Naive thymus-derived CD4-positive, alpha-beta T cell (primary cell): ENCODE results near the gene MYBPH. TPM values are rescaled to one million over a fixed set of nuclear protein-coding genes. Genes with fewer than 3 reads are reported as not detected.

Experiments used
- ATAC-seq: fragments of 150-1000 bp; cut with Tn5 transposase; 2 replicates; pipeline ENCODE4 v1.10.0; 2021; ENCODE audit warnings: mild to moderate bottlenecking, moderate library complexity
- CTCF ChIA-PET: fragments of 350-600 bp; sonication (Branson Sonifier 250); formaldehyde crosslinking; loops from one replicate; lab custom pipeline; 2021; ENCODE audit warnings: antibody characterized with exemption; lab: Charles Lee
- POLR2A ChIA-PET: fragments of 350-600 bp; sonication (Branson Sonifier 250); formaldehyde crosslinking; loops from one replicate; lab custom pipeline; 2021; ENCODE audit warnings: antibody characterized with exemption, inconsistent platforms; lab: Charles Lee
- DNase-seq, 9 donors: peaks; one replicate each; pipeline versions ENCODE4 v3.0.0 to v3.0.0-alpha.2; 2020 to 2022; ENCODE audit warnings: mixed read lengths in 1 of 9
- H3K27ac ChIP-seq: one replicate; pipeline ENCODE4 v1.7.0; 2013; ENCODE audit warnings: mild to moderate bottlenecking, low read depth, low read length, moderate library complexity
- H3K27me3 ChIP-seq, 2 donors: one replicate each; pipeline ENCODE4 v1.7.0; 2013; ENCODE audit warnings: low read length in 2 of 2, mild to moderate bottlenecking in 2 of 2, moderate library complexity in 2 of 2; ENCODE audit not compliant: control insufficient read depth in 2 of 2, insufficient read depth in 2 of 2
- H3K36me3 ChIP-seq, 3 experiments: 1 replicate in 2 of 3; 2 replicates in 1 of 3; pipeline ENCODE4 v1.7.0; 2013; ENCODE audit warnings: low read length in 3 of 3, mild to moderate bottlenecking in 3 of 3, moderate library complexity in 1 of 3; ENCODE audit not compliant: insufficient read depth in 3 of 3, control insufficient read depth in 2 of 3
- H3K4me1 ChIP-seq, 2 donors: one replicate each; pipeline ENCODE4 v1.7.0; 2013; ENCODE audit warnings: low read length in 2 of 2, mild to moderate bottlenecking in 2 of 2, moderate library complexity in 1 of 2; ENCODE audit not compliant: control insufficient read depth in 2 of 2, insufficient read depth in 2 of 2
- H3K4me3 ChIP-seq: 2 replicates; pipeline ENCODE4 v1.7.0; 2013; ENCODE audit warnings: mild to moderate bottlenecking, low read length
- H3K9me3 ChIP-seq, 3 experiments: 1 replicate in 2 of 3; 2 replicates in 1 of 3; pipeline ENCODE4 v1.7.0; 2013; ENCODE audit warnings: low read length in 3 of 3; ENCODE audit not compliant: control insufficient read depth in 2 of 3
- H3K27ac Mint-ChIP-seq, 9 donors: one replicate each; pipeline ENCODE4 v1.8.0; 2020 to 2022; ENCODE audit warnings: mixed read lengths in 9 of 9, mild to moderate bottlenecking in 8 of 9, moderate library complexity in 5 of 9, inconsistent platforms in 2 of 9
- H3K27me3 Mint-ChIP-seq, 5 donors: one replicate each; pipeline ENCODE4 v1.8.0; 2021 to 2022; ENCODE audit warnings: mixed read lengths in 5 of 5, mild to moderate bottlenecking in 1 of 5
- H3K36me3 Mint-ChIP-seq, 5 donors: one replicate each; pipeline ENCODE4 v1.8.0; 2020 to 2022; ENCODE audit warnings: mixed read lengths in 5 of 5, mild to moderate bottlenecking in 3 of 5, inconsistent platforms in 1 of 5
- H3K4me1 Mint-ChIP-seq, 7 donors: one replicate each; pipeline ENCODE4 v1.8.0; 2020 to 2022; ENCODE audit warnings: mixed read lengths in 7 of 7, mild to moderate bottlenecking in 3 of 7, inconsistent platforms in 1 of 7
- H3K4me3 Mint-ChIP-seq, 10 donors: one replicate each; pipeline ENCODE4 v1.8.0; 2020 to 2022; ENCODE audit warnings: mild to moderate bottlenecking in 10 of 10, mixed read lengths in 10 of 10, moderate library complexity in 6 of 10, inconsistent platforms in 2 of 10
- H3K9me3 Mint-ChIP-seq, 11 donors: one replicate each; pipeline ENCODE4 v1.8.0; 2020 to 2022; ENCODE audit warnings: mixed read lengths in 11 of 11, mild to moderate bottlenecking in 4 of 11, inconsistent platforms in 1 of 11, moderate library complexity in 1 of 11
- intact Hi-C, 2 donors: fragments of 100-400 bp; cut with micrococcal nuclease; formaldehyde crosslinking; loops; one replicate each; pipeline ENCODE4 v1.15.1; 2023
- polyA plus RNA-seq, 2 donors: library from polyadenylated mRNA; unstranded; fragments of 300-500 nt; fragmentation: Illumina TruSeq; gene quantifications; one replicate each; pipeline ENCODE4 v1.2.3, GENCODE V29; 2021
- total RNA-seq, 6 experiments: library from RNA in 5 of 6; stranded (reverse) in 5 of 6; gene quantifications; 1 replicate in 5 of 6; 2 replicates in 1 of 6; pipeline ENCODE4 v1.2.3 and lab custom pipeline; 2021 to 2026

The MYBPH gene
- total and polyA plus RNA-seq, 7 experiments from 2014 or later: not detected

- Histone ChIP-seq H3K27ac (no peak overlapping the region), H3K4me1 (no peaks in the 10 kb centered on the region), H3K36me3 (no peaks in the 10 kb centered on the region), H3K27me3 (no peaks in the 10 kb centered on the region), H3K4me3 (no peak overlapping the region), H3K9me3 (no peaks in the 10 kb centered on the region)
- no peak overlapping the region for H3K27ac Mint-ChIP-seq
- no peak overlapping the region for H3K4me3 Mint-ChIP-seq
- H3K27me3 Mint-ChIP-seq: peaks cover 0 to 31% (median 0%) of the 10 kb centered on the region in 5 donors
- no peak for ATAC-seq
- ChIA-PET CTCF (interaction anchor here (1.7 kb wide), 1 partner anchor 172 kb away, joined by 4 read pairs; no protein-coding TSS in a partner anchor), POLR2A (no interaction called here)
- no peak for DNase-seq
- H3K36me3 Mint-ChIP-seq: no peaks in the 10 kb centered on the region
- no peaks in the 10 kb centered on the region for H3K9me3 Mint-ChIP-seq
- peaks cover 0 to 6% (median 3%) of the 10 kb centered on the region in 7 donors for H3K4me1 Mint-ChIP-seq
- intact Hi-C loops: no loop called here
Observed at GRCh38 chr1:203210988-203211387, 35.4 kb upstream of the MYBPH start.

GRCh38 chr1:203210350-203210749 is 34.7 kb upstream of the MYBPH start:
- Mint-ChIP-seq H3K4me3 (no peak overlapping the region), H3K27me3 (peaks cover 0 to 31% (median 0%) of the 10 kb centered on the region in 5 donors), H3K36me3 (no peaks in the 10 kb centered on the region), H3K4me1 (peaks cover 0 to 6% (median 3%) of the 10 kb centered on the region in 7 donors), H3K27ac (no peak overlapping the region), H3K9me3 (no peaks in the 10 kb centered on the region)
- H3K4me3 ChIP-seq: no peak overlapping the region
- intact Hi-C loops: no loop called here
- H3K4me1 ChIP-seq: no peaks in the 10 kb centered on the region
- no peak overlapping the region for H3K27ac ChIP-seq
- DNase-seq (no peak), ATAC-seq (no peak)
- ChIA-PET CTCF (no interaction called here), POLR2A (no interaction called here)
- H3K36me3 ChIP-seq: no peaks in the 10 kb centered on the region
- no peaks in the 10 kb centered on the region for H3K27me3 ChIP-seq
- no peaks in the 10 kb centered on the region for H3K9me3 ChIP-seq

- Mint-ChIP-seq H3K27me3 (peaks cover 0 to 30% (median 0%) of the 10 kb centered on the region in 5 donors), H3K27ac (no peak overlapping the region), H3K9me3 (no peaks in the 10 kb centered on the region), H3K36me3 (no peaks in the 10 kb centered on the region), H3K4me1 (no peaks in the 10 kb centered on the region), H3K4me3 (no peak overlapping the region)
- no peak for DNase-seq
- CTCF ChIA-PET: interaction anchor here (0.6 to 1.2 kb wide), 2 partner anchors 9 to 35 kb away, joined by 4 to 5 read pairs; no protein-coding TSS in a partner anchor
- POLR2A ChIA-PET: no interaction called here
- no peak overlapping the region for H3K4me3 ChIP-seq
- no peaks in the 10 kb centered on the region for H3K4me1 ChIP-seq
- intact Hi-C loops: no loop called here
- no peak overlapping the region for H3K27ac ChIP-seq
- no peaks in the 10 kb centered on the region for H3K36me3 ChIP-seq
- H3K27me3 ChIP-seq: no peaks in the 10 kb centered on the region
- ATAC-seq: no peak
- no peaks in the 10 kb centered on the region for H3K9me3 ChIP-seq
Observed at GRCh38 chr1:203208181-203208580, 32.6 kb upstream of the MYBPH start.

DNA sequence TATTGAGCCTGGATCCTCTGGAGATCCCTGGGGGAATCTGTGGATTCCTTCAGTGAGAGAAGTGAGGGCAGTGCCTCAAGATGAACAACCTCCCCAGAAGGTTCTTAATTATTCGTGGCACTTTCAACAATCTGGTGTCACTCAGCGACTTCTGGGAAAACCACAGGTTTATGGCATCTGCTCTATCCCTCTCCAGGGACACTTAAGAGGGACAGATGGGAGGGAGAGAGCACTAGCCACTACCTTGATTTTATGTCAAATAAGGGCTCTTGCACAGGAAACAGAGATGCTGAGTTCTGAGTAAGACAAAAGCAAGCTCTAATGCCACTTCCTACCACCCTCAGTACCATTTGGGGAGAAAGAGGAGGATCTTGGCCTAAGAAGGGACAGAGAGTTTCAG is 32.1 kb upstream of the MYBPH start:
- Mint-ChIP-seq H3K9me3 (no peaks in the 10 kb centered on the region), H3K36me3 (no peaks in the 10 kb centered on the region), H3K27me3 (peaks cover 0 to 27% (median 0%) of the 10 kb centered on the region in 5 donors), H3K27ac (no peak overlapping the region), H3K4me3 (no peak overlapping the region), H3K4me1 (no peaks in the 10 kb centered on the region)
- no peaks in the 10 kb centered on the region for H3K27me3 ChIP-seq
- H3K9me3 ChIP-seq: no peaks in the 10 kb centered on the region
- intact Hi-C loops: no loop called here
- DNase-seq: no peak
- H3K4me1 ChIP-seq: no peaks in the 10 kb centered on the region
- H3K27ac ChIP-seq: no peak overlapping the region
- no peaks in the 10 kb centered on the region for H3K36me3 ChIP-seq
- no peak for ATAC-seq
- ChIA-PET POLR2A (no interaction called here), CTCF (interaction anchor here (1.2 kb wide), 1 partner anchor 9 kb away, joined by 4 read pairs; no protein-coding TSS in a partner anchor)
- no peak overlapping the region for H3K4me3 ChIP-seq

- no peak for ATAC-seq
- Mint-ChIP-seq H3K4me3 (no peak overlapping the region), H3K4me1 (peaks cover 0 to 6% (median 0%) of the 10 kb centered on the region in 7 donors), H3K27ac (no peak overlapping the region), H3K9me3 (no peaks in the 10 kb centered on the region), H3K36me3 (no peaks in the 10 kb centered on the region), H3K27me3 (peaks cover 0 to 31% (median 4%) of the 10 kb centered on the region in 5 donors)
- no peak for DNase-seq
- ChIA-PET CTCF (interaction anchor here (0.5 kb wide), 1 partner anchor 324 kb away, joined by 3 read pairs; no protein-coding TSS in a partner anchor), POLR2A (no interaction called here)
- H3K27ac ChIP-seq: no peak overlapping the region
- no peaks in the 10 kb centered on the region for H3K36me3 ChIP-seq
- H3K27me3 ChIP-seq: no peaks in the 10 kb centered on the region
- intact Hi-C loops: no loop called here
- H3K9me3 ChIP-seq: no peaks in the 10 kb centered on the region
- no peaks in the 10 kb centered on the region for H3K4me1 ChIP-seq
- H3K4me3 ChIP-seq: no peak overlapping the region
Observed at GRCh38 chr1:203206129-203206687, 30.6 kb upstream of the MYBPH start.

DNA sequence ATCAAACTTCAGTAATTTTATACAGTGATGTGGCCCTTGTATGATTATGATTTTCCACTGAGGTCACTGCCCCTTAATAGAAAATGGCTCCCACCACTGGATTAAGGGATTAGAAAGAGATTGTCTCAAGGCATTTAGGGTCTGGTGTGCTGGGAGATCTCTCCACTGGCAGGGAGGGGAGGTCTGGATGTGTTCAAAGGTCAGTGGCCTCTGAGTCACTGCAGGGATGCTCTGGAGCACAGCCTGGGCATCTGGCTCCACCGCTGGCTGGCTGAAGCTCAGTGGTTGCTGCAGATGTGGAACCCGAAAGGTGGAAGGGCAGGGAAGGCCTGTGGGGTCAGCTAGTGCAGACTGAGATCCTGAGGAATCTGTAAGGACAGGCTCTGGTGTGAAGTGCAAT is 29.1 kb upstream of the MYBPH start:
- Histone ChIP-seq H3K9me3 (no peaks in the 10 kb centered on the region), H3K4me3 (no peak overlapping the region), H3K27ac (no peak overlapping the region), H3K27me3 (no peaks in the 10 kb centered on the region), H3K36me3 (no peaks in the 10 kb centered on the region), H3K4me1 (no peaks in the 10 kb centered on the region)
- Mint-ChIP-seq H3K27me3 (peaks cover 0 to 32% (median 8%) of the 10 kb centered on the region in 5 donors), H3K4me1 (peaks cover 0 to 11% (median 0%) of the 10 kb centered on the region in 7 donors), H3K36me3 (no peaks in the 10 kb centered on the region), H3K9me3 (no peaks in the 10 kb centered on the region), H3K27ac (no peak overlapping the region), H3K4me3 (no peak overlapping the region)
- ChIA-PET POLR2A (no interaction called here), CTCF (no interaction called here)
- DNase-seq (no peak), ATAC-seq (no peak)
- intact Hi-C loops: no loop called here
